H1 (cell line): Measurements from ENCODE around the gene PPFIBP2.
A peak's percentile ranks its signal among the peaks of the same experiment; 100 is the strongest.

Experiments
- EP300 ChIP-seq, 2 experiments: IDR thresholded peaks; 1 replicate in 1 of 2; 2 replicates in 1 of 2; pipeline ENCODE4 v1.6.1; 2011 to 2012; ENCODE audit warnings: low read depth in 2 of 2, low read length in 2 of 2, mild to moderate bottlenecking in 2 of 2, borderline replicate concordance in 1 of 2, inconsistent platforms in 1 of 2, moderate library complexity in 1 of 2
- GABPA ChIP-seq: IDR thresholded peaks from 2 replicates; pipeline ENCODE4 v1.6.1; 2011; ENCODE audit warnings: mild to moderate bottlenecking, low read length, moderate library complexity, borderline replicate concordance; ENCODE audit not compliant: insufficient read depth
- MAFK ChIP-seq: IDR thresholded peaks from 2 replicates; pipeline ENCODE4 v1.6.1; 2012; ENCODE audit warnings: low read depth, mild to moderate bottlenecking, improper control_type of control experiment, low read length
- POLR2A ChIP-seq, 2 experiments: IDR thresholded peaks; 1 replicate in 1 of 2; 2 replicates in 1 of 2; pipeline ENCODE4 v1.6.1; 2011; ENCODE audit warnings: low read depth in 2 of 2, low read length in 2 of 2, mild to moderate bottlenecking in 2 of 2; ENCODE audit errors: control extremely low read depth in 1 of 2
- SP1 ChIP-seq: IDR thresholded peaks from 2 replicates; pipeline ENCODE4 v1.6.1; 2011; ENCODE audit warnings: low read depth, low read length
- TAF1 ChIP-seq: IDR thresholded peaks from 2 replicates; pipeline ENCODE4 v1.6.1; 2011; ENCODE audit warnings: mild to moderate bottlenecking, low read depth, low read length
- TF ChIP-seq, protein P1 (sequence below), 3 experiments: IDR thresholded peaks; 1 replicate in 2 of 3; 2 replicates in 1 of 3; pipeline versions ENCODE4 v1.5.1 to v1.6.1; 2011; ENCODE audit warnings: low read length in 3 of 3, mild to moderate bottlenecking in 3 of 3, inconsistent platforms in 2 of 3, low read depth in 1 of 3, moderate library complexity in 1 of 3; ENCODE audit not compliant: insufficient read depth in 1 of 3; ENCODE audit errors: control extremely low read depth in 1 of 3
- TF ChIP-seq, protein P2 (sequence below): IDR thresholded peaks from 2 replicates; pipeline ENCODE4 v1.6.1; 2011; ENCODE audit warnings: low read length, improper control_type of control experiment

DNA sequence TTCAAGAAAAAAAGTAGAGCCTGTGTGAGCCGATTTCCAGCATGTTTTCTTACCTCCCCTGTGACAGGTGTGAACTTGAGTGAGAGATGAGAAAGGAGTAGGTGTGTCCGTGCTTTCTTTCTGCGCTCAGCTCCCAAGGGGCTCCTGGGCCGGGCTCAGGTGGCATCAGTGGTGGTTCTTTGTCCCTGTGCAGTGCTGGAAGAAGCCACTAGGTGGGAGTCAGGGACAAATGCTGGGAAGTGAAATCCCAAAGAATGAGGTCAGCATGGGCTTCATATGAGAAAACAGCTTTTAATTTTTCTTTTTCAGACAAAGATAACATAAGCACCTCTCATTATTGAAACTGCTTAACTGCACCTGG is 57.8 kb downstream of the PPFIBP2 start:
- TF ChIP-seq, protein P1, sequence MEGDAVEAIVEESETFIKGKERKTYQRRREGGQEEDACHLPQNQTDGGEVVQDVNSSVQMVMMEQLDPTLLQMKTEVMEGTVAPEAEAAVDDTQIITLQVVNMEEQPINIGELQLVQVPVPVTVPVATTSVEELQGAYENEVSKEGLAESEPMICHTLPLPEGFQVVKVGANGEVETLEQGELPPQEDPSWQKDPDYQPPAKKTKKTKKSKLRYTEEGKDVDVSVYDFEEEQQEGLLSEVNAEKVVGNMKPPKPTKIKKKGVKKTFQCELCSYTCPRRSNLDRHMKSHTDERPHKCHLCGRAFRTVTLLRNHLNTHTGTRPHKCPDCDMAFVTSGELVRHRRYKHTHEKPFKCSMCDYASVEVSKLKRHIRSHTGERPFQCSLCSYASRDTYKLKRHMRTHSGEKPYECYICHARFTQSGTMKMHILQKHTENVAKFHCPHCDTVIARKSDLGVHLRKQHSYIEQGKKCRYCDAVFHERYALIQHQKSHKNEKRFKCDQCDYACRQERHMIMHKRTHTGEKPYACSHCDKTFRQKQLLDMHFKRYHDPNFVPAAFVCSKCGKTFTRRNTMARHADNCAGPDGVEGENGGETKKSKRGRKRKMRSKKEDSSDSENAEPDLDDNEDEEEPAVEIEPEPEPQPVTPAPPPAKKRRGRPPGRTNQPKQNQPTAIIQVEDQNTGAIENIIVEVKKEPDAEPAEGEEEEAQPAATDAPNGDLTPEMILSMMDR (IDR thresholded peaks at IDR 0.05; ENCODE audit: control extremely low read depth in 1 of 3, insufficient read depth in 1 of 3, low read depth in 1 of 3, low read length in 3 of 3): peak; percentile 68 to 90 (median 89)
- TF ChIP-seq, protein P2, sequence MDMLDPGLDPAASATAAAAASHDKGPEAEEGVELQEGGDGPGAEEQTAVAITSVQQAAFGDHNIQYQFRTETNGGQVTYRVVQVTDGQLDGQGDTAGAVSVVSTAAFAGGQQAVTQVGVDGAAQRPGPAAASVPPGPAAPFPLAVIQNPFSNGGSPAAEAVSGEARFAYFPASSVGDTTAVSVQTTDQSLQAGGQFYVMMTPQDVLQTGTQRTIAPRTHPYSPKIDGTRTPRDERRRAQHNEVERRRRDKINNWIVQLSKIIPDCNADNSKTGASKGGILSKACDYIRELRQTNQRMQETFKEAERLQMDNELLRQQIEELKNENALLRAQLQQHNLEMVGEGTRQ: no peak
- TF ChIP-seq MAFK (no peak), EP300 (IDR thresholded peaks at IDR 0.05; ENCODE audit: borderline replicate concordance in 1 of 2, low read depth in 2 of 2, low read length in 2 of 2) (no peak), SP1 (no peak), GABPA (no peak), TAF1 (no peak), POLR2A (IDR thresholded peaks at IDR 0.05; ENCODE audit: control extremely low read depth in 1 of 2, low read depth in 2 of 2, low read length in 2 of 2) (no peak)
